Measurements from ENCODE around the gene COQ10B.

DNA sequence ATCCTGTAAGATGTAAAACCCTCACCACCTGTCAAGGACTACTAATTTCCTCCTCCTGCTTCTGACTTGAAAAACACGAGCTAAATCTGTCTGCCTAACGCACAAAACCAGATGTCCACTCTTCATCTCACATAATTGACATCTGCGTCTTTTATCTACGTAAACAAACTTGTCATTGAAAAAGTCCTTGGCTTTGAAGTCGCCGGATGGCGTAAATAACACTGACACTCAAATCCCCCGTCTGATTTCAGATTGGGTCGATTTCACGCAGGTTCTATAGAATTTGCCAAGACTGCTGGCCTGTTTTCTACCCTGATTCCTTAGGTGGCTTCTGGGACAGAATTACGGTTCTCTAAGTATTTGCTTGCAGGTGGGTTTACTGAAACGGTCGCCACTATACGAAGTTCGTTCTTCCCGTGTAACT lies 62.0 kb downstream of the COQ10B start:
- TF ChIP-seq EZH2phosphoT487 (IDR thresholded peaks at IDR 0.05; ENCODE audit: low read depth), result no peak
- TF ChIP-seq, protein P1, sequence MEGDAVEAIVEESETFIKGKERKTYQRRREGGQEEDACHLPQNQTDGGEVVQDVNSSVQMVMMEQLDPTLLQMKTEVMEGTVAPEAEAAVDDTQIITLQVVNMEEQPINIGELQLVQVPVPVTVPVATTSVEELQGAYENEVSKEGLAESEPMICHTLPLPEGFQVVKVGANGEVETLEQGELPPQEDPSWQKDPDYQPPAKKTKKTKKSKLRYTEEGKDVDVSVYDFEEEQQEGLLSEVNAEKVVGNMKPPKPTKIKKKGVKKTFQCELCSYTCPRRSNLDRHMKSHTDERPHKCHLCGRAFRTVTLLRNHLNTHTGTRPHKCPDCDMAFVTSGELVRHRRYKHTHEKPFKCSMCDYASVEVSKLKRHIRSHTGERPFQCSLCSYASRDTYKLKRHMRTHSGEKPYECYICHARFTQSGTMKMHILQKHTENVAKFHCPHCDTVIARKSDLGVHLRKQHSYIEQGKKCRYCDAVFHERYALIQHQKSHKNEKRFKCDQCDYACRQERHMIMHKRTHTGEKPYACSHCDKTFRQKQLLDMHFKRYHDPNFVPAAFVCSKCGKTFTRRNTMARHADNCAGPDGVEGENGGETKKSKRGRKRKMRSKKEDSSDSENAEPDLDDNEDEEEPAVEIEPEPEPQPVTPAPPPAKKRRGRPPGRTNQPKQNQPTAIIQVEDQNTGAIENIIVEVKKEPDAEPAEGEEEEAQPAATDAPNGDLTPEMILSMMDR (IDR thresholded peaks at IDR 0.05; ENCODE audit: low read depth, low read length), result no peak
